Globus pallidus (tissue), 1 donor: ENCODE results near the gene MTFR1L.

Experiments
- DNase-seq: peaks from one replicate; pipeline ENCODE4 v3.0.0-alpha.2; 2015; ENCODE audit warnings: low spot score

The MTFR1L gene

DNA sequence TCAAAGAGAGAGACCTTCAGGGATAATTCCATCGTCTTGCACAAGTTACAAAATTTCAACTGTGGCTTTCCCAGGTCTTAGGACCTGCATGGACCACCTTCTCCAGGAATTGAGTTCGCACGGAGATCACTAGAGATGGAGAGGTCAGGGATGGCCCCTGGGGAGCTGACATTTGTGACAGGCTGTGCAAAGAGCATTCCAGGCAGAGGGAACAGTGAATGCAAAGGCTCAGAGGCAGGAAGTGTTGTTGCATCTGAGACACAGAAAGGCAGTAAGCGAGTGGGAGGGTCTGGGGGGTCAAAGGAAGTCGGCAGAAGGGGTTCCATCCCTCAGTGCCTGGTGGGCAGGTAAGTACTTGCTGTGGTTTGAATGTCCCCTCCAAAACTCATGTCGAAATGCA lies 29.3 kb upstream of the MTFR1L start:
- DNase-seq: no peak

DNA sequence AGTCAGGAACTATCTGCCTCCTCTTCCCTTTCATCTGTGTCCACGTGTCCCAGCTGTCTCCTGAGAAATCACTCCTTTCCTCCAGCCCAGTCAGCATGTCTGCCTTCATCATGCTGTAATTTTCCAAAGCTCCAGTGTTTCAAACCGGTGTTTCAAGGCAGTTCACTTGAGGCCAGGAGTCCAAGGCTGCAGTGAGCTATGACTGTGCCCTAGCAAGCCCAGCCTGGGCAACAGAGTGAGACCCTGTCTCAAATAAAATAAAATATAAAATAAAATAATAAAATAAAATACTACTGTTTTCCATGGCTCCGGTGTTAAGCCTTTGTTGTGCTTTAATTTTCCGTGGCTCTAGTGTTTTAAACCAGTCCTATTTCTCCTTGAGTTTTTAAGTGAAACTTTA lies 27.6 kb upstream of the MTFR1L start:
- DNase-seq: no peak

DNA sequence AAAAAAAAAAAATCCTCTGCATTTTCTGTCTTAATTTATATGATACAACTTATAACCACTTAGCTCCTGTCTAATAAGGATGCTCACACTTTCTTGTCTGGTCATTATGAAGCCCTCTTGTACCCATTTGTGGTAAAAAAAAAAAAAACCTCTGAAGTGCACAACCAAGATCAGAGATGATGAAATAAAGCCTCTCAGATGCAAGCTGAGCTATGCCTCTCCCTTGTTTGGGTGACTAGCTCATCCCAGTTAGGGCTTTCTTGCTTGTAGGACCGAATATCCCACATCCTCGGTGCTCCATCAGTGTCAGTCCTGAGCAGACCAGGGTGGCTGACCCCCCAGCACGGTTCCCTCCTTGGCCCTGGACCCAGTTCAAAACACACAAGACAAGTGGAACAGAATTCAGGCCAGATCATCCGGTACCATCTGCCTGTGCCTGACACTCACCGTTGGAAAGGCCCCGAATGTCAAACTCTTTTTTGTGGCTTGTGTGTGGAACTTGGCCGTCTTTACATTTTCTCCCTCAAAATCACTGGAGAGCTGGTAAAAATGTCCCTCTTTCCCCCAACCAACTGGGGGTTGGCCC lies 26.1 kb upstream of the MTFR1L start:
- DNase-seq: no peak

DNA sequence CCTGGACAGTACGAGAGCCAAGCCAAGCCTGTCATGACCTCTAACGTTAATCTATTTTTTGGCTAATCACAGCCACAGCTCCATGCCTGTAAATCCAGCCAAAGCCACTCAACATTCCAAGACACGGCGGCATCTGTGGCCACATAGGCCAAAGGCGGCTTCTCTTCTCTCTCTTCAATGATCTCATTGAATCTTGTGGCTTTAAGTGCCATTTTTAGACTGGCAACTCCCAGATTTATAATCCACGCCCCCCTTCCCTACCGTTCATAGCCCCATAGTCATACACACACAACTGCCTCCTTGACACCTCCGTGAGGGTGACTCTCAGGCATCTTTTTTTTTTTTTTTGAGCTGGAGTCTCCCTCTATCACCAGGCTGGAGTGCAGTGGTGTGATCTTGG lies 25.4 kb upstream of the MTFR1L start:
- no peak for DNase-seq

DNA sequence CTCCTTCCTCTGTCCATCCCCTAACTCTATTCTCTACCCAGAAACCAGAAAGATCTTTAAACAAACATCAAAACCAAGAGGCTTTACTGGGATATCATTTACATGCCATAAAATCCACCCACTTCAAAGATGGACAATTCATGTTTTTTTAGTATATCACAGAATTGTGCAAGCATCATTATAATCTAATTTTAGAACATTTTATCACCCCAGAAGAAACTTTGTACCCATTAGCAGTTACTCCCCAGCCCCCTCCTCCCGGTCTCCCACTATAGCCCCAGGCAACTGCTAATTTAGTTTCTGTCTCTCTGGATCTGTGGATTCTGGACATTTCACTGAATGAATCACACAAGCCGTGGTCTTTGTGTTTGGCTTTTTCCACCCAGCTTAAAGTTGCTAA lies 24.5 kb upstream of the MTFR1L start:
- no peak for DNase-seq

DNA sequence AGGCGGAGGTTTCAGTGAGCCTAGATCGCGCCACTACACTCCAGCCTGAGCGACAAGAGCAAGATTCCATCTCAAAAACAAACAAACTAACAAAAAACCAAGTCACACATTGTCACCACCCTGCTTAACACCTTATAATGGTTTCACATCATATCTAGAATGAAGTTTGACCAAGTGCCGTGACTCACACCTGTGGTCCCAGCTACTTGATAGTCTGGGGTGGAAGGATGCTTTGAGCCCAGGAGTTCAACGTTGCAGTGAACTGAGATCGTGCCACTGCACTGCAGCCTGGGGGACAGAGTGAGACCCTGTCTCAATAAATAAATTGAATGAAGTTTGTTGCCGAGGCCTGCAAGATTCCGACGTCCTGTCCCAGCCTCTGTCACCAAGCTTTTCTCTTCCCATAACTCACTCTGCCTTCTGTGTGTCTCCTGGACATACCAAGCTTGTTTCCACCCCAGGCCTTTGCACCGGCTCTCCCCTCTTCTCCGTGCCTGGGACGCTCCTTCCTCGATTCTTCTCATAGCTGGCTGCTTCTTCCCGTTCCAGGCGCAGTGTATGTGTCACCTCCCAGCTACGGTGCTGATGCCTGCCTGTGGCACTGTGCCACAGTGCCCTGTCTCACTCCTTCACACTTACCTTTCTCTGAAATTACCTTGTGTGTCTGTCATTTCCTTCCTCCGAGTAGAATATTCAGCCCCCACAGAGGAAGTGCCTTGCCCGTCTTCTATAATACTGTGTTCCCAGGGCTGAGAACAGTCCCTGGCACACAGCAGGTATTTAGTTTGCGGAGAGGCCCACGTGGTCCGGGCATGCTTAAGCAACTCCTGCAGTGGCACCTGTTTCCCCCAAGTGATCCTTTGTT lies 23.6 kb upstream of the MTFR1L start:
- DNase-seq: no peak

DNA sequence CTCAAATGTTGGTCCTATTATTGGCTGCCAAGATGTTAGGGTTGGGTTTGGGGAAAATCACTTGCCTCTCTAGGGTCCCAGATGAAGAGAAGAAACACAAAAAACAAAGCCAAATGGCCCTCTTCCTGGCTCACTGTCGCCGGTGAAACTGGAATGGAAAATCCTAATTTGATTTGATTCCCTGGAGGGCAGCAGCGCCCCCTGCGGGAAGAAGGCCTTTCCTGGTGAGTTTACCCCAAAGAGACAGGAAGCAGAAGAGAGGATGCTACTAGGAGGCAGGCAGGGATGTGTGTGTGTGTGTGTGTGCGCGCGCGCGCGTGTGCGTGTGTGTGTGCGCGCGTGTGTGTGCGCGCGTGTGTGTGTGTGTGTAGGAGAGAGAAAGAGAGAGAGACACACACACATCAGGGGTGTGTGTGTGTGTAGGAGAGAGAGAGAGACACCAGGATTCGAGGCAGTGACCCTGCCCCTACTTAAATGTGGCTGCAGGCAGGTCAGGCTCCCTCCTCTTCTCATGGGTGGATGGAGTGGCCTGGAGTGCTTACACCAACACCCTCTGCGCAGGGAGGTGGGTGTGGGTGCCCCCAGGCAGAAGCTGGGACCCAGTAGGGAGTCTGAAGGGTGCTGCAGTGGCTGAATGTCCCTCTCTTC lies 22.8 kb upstream of the MTFR1L start:
- DNase-seq: peak; percentile 64

DNA sequence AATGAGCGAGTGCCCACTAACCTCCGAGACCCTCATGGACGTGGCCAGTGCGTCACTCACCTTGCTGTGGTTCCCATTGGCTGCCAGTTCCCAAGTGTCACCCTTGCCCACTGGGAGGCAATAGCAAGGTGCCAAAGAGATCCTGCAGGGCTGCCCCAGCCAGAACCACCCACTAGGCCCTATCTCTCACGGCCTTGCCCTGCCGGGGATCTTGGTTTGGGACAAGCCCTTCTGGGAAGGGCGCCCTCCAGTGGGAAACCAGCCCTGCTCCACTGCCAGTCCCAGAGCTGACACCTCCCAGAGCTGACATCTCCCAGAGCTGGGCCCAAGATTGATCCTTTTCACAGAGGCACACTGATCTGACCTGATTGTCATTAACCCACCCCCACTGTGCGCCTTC lies 21.8 kb upstream of the MTFR1L start:
- no peak for DNase-seq

DNA sequence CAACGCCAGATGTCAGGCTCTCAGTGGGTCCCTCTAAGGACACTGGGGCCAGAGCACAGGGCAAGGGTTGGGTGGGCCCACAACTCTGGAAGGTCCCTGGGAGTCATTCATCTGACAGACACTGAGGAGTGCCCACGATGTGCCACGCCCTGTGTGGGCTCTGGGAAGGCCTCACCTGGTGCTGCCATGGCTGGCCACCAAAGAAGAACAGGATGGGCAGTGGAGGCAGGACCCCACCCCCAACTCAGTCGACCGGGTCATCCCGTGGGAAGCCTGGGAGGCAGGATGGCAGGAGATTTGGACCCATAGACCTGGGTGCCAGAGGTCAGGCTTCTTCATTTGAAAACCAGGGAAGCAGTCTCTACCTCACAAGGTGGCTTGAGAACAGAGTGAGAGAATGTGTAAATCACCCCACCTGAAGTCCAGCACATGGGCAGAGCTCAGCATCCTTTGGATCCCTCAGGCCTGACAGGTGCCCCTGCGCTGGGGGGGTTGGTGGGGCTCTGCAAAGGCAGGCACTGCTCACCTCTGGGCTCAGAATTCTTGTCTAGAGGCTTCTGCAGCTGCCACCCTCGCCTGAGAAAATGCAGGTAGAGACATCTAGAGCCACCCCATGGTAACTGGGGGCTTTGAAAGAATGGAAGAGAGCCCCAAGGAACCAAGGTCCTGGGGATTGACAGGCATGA lies 20.9 kb upstream of the MTFR1L start:
- no peak for DNase-seq

DNA sequence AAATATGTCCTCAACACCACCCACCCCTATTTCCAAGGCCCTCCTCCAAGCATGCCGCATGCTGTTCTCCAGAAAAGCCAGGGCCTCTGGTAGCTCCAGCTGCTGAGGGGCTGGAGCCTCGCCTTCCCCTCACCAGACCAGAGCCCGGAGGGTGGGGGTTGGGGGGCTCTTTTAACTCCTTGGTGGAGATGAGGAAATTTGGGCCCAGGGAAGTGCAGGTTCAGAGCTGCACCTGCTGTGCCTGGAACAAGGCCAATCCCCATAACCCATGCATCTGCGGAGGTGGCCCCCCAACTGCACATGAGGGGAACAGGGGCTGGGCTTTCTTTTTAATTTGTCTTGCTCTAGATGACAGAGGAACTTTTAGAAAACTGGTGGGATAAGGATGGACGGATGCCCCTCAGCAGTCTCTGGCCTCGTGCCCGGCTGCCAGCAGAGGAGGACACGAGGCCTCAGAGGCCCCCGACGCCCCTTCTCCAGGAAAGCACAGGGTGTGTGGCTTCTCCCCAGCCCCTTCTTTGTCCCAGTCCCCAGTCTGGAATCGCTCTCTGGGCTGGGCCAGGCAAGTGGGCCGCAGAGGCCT lies 20.3 kb upstream of the MTFR1L start:
- DNase-seq: no peak

DNA sequence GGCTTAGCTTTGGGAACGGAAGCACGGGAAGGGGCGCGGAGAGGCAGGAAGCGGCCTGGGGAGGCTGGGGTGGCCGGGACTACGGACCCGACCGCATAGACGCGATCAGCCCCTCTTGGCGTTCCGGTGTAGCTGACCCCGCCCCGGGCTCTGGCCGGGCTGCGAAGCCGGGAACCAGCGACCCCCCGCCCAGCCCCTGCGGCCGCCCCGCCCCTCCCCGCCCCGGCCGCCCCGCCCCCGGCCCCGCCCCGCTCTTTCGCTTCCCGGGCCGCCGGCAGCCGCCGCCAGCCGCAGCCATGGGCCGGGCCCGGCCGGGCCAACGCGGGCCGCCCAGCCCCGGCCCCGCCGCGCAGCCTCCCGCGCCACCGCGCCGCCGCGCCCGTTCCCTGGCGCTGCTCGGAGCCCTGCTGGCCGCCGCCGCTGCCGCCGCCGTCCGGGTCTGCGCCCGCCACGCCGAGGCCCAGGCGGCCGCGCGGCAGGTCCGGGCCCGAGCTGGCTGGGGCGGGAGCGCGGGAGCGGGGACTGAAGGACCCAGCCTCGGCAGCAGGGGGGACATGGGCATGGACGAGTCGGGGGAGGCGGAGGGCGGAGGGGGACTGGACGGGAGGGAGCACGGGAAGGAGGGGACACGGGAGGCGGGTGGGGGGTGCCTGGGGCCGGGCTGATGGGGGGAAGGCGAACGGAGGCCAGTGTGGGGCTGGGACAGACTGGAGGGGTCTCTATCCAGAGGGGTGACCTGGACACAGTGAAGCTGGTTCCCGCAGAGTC lies 19.6 kb upstream of the MTFR1L start, which contains the start of gene SELENON:
Gene SELENON (plus strand): TSS at position 259 of the 768 bp plus-strand sequence. CDS start 38 bp downstream, at position 297.
- peak; percentile 37 for DNase-seq

DNA sequence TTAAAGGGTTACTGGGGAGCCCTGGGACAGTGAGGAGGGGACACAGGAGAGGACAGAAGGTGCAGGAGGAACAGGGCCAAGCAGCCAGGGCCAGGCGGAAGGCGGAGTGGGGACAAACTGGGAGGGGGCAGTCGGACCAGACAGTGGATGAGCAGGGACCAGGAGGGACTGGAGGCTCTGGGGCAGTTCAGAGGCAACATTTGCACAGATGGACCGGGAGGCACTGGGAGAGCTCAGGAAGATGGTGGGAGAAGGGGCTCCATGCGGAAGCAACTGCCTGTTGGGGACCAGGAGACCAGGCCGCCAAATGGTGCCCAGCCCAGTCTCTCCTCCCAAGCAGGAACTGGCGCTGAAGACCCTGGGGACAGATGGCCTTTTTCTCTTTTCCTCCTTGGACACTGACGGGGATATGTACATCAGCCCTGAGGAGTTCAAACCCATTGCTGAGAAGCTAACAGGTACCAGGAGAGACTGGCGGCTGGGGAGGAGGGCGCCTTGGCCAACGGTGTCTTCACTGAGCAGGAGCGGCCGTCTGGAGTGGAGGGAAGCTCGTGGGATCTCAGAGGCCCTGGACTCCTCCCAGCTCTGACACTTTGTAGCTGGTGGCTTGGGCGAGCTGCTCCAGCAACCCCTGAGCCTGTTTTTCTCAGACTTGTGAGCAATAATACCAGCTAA lies 18.9 kb upstream of the MTFR1L start:
- no peak for DNase-seq

DNA sequence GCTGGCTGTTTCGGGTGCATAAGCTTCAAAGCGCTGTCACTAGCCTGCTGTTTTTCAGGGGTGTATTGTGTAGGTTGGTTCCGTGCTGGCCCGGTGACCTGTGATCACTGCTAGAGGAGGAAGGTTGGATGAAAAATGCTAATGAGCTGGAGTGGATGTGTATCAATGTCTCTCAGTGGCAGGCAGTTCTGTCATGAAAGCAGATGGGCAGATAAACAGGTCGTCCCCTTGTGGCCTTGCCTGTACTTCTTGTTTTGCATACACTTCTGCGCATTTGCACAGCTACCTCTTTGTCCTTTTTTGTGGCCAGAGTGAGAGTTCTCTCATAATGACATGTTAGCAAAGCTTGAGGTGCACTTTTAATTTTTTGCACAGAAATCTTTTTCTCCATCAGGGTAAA lies 16.8 kb upstream of the MTFR1L start:
- DNase-seq: no peak

DNA sequence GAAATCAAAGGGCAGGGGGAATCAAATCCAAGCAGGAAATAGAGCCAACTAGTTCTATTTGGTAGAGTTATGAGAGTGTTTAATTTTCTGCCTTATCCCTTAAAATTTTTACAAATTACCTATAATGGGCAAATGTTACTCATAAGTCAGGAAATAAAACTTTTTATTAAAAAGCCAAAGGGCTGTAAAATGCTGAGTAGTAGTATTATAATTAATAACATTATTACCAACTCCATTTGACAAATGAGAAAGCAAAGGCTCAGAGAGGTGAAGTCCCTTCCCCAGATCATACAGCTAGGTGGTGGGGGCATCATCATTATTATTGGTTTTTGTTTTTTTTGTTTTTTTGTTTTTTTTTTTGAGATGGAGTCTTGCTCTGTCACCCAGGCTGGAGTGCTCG lies 16.4 kb upstream of the MTFR1L start:
- no peak for DNase-seq

DNA sequence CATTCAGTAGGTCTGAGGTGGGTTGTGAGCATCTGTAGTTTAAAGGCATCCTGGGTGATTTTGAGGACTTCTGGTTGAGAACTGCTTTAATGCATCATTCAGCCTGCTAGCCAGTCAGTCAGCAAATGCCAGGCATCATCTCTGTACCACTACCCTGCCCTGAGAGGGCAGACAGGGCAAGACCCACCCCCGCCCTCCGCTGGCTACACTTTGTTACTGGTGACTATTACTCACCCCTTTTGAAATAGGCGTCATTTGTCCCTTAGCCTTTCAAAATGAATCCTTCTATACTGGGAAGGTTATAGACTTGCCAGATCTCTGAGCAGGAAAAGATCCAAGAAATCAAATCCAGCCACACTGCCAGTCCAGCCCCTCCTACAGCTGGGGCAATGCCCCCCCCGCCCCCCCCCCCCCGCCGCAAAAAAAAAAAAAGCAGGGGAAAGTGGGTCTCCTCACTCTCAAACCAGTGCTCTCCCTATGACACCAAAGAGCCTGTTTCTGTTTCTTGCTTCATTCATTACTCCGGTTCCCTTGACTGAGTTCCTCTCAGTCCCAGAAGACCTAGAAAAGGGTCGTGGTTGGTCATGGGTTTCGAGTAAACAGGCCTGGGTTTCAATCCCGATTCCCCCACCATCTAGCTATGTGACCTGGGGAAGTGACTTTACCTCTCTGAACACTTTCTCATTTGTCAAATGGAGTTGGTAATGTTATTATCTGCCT lies 15.3 kb upstream of the MTFR1L start:
- no peak for DNase-seq

DNA sequence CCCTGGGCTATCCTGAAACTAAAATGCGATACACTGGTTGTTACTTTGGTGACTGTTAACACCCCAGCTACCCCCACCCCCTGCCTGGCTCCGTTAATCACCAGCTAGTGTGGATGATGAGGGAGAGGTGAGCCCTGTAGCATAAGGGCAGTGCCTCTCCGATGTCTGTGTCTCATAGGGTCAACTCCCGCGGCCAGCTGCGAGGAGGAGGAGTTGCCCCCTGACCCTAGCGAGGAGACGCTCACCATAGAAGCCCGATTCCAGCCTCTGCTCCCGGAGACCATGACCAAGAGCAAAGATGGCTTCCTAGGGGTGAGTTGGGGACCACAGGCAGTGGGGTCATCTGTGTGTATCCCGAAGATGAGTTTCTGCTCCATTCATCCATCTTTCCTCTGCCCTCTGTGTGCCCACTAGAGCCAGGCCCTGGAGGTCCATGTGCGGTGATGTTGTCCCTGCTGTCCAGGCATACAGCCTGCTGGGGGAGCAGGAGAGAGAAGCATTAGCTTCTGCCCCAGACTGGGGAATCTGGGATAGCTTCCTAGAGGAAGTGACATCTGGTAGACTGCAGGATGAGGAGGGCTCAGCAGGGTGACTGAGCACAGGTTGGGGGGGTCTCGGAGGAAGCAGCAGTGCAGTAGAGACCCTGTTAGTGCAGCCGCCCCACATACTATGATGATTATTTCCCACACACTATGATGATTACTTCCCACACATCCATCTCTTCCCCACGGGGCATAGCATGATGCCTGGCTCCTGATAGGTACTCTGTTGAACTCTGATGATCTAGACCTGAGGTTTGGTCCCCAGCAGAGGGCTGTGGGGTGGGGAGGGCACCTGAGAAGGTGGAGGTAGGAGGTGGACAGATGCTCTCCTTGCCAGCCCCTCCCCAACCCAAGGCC lies 14.5 kb upstream of the MTFR1L start:
- no peak for DNase-seq

DNA sequence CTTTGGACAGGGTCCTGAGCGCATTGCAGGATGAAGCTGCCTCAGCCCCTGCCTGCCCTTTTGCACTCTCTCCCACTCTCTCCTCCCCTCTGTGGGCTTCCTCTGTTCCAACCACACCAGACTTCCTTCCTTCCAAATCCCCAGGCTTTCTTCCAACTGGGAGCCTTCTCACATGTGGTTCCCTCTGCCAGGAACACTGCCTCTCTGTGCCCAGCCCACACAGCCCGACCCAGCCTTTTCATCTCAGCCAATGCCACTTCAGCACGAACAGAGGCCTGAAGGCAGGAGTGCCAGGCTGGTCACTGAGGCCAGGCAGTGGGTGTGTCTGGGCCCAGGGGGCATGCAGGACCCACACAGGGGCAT lies 13.9 kb upstream of the MTFR1L start:
- DNase-seq: peak; percentile 67

DNA sequence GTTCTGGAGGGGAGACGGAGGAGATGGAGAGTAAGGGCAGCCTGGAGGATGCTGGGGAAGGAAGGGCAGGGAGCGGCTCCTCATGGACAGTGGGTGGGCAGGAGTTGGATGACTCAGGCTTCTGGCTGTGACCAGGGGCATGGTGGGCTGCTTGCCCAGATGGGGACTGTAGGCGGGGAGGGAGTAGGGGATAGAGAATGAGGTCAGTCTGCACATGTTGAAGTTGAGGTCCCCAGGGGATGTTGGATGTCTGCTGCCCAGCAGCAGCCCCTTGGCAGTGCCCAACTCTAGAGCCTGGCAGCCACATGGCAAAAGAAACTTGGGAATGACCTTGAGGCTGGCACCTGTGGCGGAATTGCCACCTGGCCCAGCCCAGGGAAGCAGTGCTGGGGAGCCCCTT lies 13.3 kb upstream of the MTFR1L start:
- DNase-seq: no peak
